ENCODE measurements around the gene CGN. TPM values are rescaled to one million over a fixed set of nuclear protein-coding genes. Genes with fewer than 3 reads are reported as not detected.

The CGN gene
- total RNA-seq, 1 experiment from 2014 or later = 30.9 TPM

GRCh38 chr1:151578941-151579340, 67.8 kb downstream of the CGN start:
- Histone ChIP-seq H4K91ac (ENCODE audit: insufficient read length, low read depth, low read length) (no peak overlapping the region), H3K27ac (ENCODE audit: insufficient read length, low read depth, low read length) (no peak overlapping the region), H3K23me2 (ENCODE audit: insufficient read length, low read depth, low read length, poor library complexity, severe bottlenecking) (no peaks in the 10 kb centered on the region), H2BK5ac (ENCODE audit: insufficient read length, low read length) (no peak overlapping the region), H2BK15ac (ENCODE audit: low read depth, low read length) (no peak overlapping the region), H3K79me1 (ENCODE audit: insufficient read depth, low read depth, low read length, poor library complexity, severe bottlenecking) (no peaks in the 10 kb centered on the region), H3K23ac (ENCODE audit: insufficient read length, low read depth, low read length) (no peak overlapping the region), H3K79me2 (ENCODE audit: insufficient read depth, low read length) (no peaks in the 10 kb centered on the region), H3K4me1 (ENCODE audit: insufficient read depth, low read length) (no peaks in the 10 kb centered on the region), H2BK12ac (ENCODE audit: insufficient read length, low read depth, low read length) (no peak overlapping the region), H3T11ph (ENCODE audit: low read length) (no peak overlapping the region), H4K5ac (ENCODE audit: insufficient read length, low read depth, low read length) (no peak overlapping the region), H2AK5ac (ENCODE audit: insufficient read length, low read length) (no peak overlapping the region), H3K4ac (ENCODE audit: low read depth, low read length) (no peak overlapping the region), H2BK20ac (ENCODE audit: low read depth, low read length, poor library complexity, severe bottlenecking) (no peak overlapping the region), H3K18ac (ENCODE audit: insufficient read length, low read depth, low read length) (no peak overlapping the region), H4K20me1 (ENCODE audit: control insufficient read depth, insufficient read depth, insufficient read length) (no peaks in the 10 kb centered on the region), H3K27me3 (ENCODE audit: insufficient read depth, low read length) (no peaks in the 10 kb centered on the region), H2BK120ac (ENCODE audit: low read depth, low read length, poor library complexity, severe bottlenecking) (no peak overlapping the region), H3K4me2 (ENCODE audit: insufficient read depth, insufficient read length, low read length) (no peak overlapping the region), H3K9me3 (ENCODE audit: control insufficient read depth, low read depth, low read length) (no peaks in the 10 kb centered on the region), H2AFZ (ENCODE audit: low read length) (no peak overlapping the region), H3K9ac (ENCODE audit: extremely low read depth, insufficient read length, low read length) (no peak overlapping the region), H4K8ac (replicated peaks; ENCODE audit: insufficient read length, low read depth, low read length) (no peak overlapping the region), H3K14ac (ENCODE audit: insufficient read depth, low read length) (no peak overlapping the region), H3K56ac (ENCODE audit: insufficient read length, low read depth, low read length) (no peak overlapping the region)
- Mint-ChIP-seq H3K36me3 (ENCODE audit: insufficient read depth in 1 of 3, low read depth in 3 of 3) (peaks cover 8 to 50% (median 29%) of the 10 kb centered on the region in 3 experiments), H3K27me3 (ENCODE audit: low read depth) (no peaks in the 10 kb centered on the region), H3K9me3 (no peaks in the 10 kb centered on the region), H3K4me3 (no peak overlapping the region), H3K4me1 (peaks cover 7 to 11% of the 10 kb centered on the region in 2 experiments), H3K27ac (no peak overlapping the region)
- TF ChIP-seq CTCF (conservative IDR thresholded peaks at IDR 0.05) = no peak
- DNase-seq = no peak
- no CpG with 5 or more reads among the region's 1 CpG for WGBS (ENCODE audit: extremely low coverage, insufficient read length, low lambda C conversion rate)
